SH-SY5Y (cell line): ENCODE measurements around the gene TSEN2.

ENCODE experiments used
- GATA2 ChIP-seq: IDR thresholded peaks from 2 replicates; pipeline ENCODE4 v1.6.1; 2011; ENCODE audit warnings: mild to moderate bottlenecking, low read depth, low read length
- GATA3 ChIP-seq: IDR thresholded peaks from 2 replicates; pipeline ENCODE4 v1.6.1; 2011; ENCODE audit warnings: low read depth, mild to moderate bottlenecking, low read length, moderate library complexity

TSEN2 gene

DNA sequence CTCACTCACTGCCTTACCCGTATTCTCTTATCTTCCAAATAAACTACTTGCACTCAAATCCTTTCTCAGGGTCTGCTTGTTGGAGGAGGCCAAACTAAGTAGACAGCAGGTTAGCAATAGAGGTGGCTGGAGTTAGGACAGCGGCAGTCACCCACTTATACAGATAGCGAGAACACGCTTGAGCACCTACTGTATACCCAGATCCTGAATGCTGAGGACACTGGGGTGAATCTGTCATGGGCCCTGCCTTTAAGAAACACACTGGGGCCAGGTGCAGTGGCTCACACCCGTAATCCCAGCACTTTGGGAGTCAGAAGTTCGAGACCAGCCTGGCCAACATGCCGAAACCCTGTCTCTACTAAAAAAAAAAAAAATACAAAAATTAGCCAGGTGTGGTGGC, 38.0 kb upstream of the TSEN2 start:
- TF ChIP-seq GATA2 (no peak), GATA3 (no peak)

DNA sequence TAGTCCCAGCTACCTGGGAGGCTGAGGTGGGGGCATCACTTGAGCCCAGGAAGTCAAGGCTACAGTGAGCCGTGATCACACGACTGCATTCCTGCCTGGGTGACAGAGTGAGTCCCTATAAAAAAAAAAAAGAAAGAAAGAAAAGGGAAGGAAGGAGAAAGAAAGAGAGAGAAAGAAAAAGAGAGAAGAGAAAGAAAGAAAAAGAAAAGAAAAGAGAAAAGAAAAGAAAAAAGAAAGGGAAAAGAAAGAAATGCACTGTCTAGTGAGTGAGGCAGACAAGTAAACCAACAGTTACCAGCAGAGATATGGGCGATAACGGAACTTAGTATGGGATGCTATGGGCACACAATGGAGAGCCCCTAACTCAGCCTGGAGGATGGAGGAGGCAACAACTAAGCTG, 37.2 kb upstream of the TSEN2 start:
- no peak for TF ChIP-seq GATA2
- no peak for TF ChIP-seq GATA3

DNA sequence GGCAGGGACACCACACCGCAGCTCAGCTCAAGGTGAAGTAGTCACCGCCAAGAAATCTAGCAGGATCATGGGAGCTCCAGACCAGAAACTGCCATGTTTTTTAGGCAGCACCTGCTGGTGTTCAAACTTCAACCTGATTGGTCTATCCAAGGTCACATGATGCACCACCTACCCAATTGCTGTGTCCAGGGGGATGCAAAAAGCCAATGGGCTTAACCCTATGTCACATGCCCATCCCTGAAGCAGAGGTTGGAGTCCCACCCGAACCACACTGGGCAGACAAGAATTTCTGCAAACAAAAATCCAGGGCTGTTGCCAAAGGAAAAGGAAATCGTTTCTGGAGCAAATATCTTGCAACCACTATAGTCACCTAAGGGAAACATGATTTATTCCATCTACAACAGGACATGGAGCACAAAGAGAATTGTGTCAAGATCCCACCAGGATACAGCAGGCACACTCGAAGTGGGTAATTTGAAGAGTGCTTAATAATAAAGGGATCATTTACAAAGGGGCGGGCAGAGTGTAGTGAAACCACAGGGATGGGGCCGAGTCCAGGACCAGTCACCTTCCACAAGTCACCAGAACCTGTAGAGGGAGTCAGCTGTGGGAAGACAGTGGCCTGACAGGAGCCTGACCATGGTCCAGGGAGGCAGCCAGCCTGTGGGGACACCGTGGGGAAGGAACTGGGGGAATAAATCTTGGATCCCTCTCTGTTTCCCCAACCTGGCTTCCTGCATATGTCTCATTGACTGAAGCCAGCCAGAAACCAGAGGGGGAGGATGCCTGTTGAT, 34.2 kb upstream of the TSEN2 start:
- TF ChIP-seq GATA2: no peak
- no peak for TF ChIP-seq GATA3

GRCh38 chr3:12451481-12451880, 32.8 kb upstream of the TSEN2 start:
- TF ChIP-seq GATA2: no peak
- no peak for TF ChIP-seq GATA3

DNA sequence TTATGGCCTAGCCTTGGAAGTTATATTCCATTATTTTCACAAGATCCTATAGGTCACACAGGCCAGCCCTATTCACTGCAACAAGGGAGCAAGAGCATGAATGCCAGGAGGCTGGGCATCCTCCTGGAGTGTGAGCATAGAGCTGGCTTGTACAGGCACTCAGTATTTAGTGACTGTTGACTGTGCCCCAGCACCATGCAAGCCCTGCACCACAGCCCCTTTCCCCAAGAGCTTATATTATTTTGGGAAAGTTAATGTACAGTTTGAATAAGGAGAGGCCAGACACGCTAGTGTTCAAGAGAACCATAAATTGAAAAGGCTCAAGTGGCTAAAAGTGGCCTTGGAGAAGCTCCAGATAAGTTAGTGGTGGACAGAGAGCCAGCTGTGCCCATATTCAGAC, 32.3 kb upstream of the TSEN2 start:
- no peak for TF ChIP-seq GATA3
- TF ChIP-seq GATA2: no peak

GRCh38 chr3:12452361-12453330, 31.6 kb upstream of the TSEN2 start:
- TF ChIP-seq GATA3 (no peak), GATA2 (no peak)

DNA sequence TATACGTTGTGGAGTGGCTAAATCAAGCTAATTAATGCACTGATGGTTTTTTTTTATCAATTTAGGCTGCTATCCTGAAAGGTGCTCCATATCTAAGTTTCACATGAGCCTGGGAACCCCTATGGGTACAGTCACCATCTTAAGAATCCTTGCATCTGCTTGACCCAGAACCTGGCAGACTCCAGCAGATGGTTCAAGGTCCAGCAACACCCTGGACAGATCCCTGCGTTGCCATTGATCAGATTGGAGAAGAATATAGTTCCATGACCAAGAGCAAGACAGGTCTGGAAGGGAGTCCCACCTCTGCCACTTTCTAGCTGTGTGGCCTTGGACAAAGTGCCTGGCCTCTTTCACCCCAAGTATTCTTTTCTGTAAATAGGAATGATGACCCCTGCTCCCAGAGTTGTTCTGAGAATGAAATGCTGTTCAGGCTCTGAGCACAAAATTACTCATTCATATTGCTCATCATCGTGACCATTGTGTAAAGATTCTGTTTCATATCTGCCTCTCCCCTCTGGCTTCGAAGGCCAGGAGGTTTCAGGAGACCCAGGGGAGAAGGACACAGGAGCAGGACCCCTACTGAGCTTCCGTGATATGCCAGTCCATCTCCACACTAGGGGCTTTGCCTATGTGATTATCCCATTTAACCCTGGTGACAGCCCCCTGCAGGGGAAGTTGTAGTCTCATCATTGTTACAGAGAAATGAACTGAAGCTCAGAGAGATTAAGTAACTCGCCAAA, 30.0 kb upstream of the TSEN2 start:
- TF ChIP-seq GATA3 (no peak), GATA2 (no peak)

DNA sequence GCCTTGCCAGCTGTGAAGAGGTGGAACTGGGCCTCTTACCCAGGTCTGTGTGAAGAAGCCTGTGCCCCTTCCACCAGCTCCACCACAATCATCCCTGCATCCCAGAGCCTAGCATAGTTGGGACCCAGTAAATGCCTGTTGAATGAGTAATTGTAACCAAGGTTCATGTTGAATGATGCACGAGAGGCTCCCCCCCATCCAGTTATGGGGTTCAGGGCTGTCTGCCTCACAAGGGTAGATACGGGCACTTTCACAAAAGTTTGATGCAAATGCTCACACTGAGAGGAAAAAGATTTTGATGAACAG, 29.5 kb upstream of the TSEN2 start:
- no peak for TF ChIP-seq GATA2
- no peak for TF ChIP-seq GATA3

- TF ChIP-seq GATA3: no peak
- no peak for TF ChIP-seq GATA2
Measured at GRCh38 chr3:12455740-12456139, 28.5 kb upstream of the TSEN2 start.

DNA sequence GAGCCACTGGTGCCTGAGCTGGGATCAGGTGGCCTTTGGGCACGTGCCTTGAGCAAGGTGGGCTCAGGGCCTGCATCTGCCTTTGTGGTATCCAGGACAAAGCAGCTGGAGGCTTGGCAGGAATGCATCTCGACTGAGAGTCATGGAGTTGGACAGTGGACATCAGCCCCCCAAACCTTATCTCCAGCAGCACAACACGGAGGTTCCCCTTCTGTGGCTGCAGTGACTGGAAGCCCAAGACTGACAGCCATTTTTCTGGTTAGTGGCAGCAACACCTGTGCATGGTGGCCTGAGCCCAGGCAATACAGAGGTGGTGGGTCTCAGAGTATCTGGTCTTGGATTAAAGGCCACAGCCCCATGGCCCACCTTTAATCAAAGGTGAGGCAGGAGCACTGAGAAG, 27.8 kb upstream of the TSEN2 start:
- no peak for TF ChIP-seq GATA3
- TF ChIP-seq GATA2: no peak

- TF ChIP-seq GATA3: no peak
- no peak for TF ChIP-seq GATA2
Measured at GRCh38 chr3:12458901-12459300, 25.4 kb upstream of the TSEN2 start.

DNA sequence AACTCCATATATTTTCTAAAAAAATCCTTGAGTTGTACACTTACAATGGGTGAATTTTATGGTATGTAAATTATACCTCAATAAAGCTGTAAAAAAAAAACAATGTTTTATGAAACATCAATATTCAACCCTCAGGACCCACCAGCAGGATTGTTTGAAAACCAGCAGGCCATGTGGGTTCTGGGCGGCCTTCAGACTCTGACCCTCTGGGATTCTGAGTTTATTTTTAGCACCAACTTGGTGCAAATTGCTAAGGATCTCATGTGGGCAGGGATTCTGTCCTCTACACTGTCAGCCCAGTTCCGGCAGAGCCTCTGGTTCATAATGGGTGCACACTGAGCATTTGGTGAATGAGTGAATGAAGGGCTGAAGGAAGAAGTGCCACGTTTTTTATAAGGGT, 24.2 kb upstream of the TSEN2 start:
- no peak for TF ChIP-seq GATA2
- no peak for TF ChIP-seq GATA3

GRCh38 chr3:12461097-12461649, 23.1 kb upstream of the TSEN2 start:
- no peak for TF ChIP-seq GATA2
- TF ChIP-seq GATA3: no peak

DNA sequence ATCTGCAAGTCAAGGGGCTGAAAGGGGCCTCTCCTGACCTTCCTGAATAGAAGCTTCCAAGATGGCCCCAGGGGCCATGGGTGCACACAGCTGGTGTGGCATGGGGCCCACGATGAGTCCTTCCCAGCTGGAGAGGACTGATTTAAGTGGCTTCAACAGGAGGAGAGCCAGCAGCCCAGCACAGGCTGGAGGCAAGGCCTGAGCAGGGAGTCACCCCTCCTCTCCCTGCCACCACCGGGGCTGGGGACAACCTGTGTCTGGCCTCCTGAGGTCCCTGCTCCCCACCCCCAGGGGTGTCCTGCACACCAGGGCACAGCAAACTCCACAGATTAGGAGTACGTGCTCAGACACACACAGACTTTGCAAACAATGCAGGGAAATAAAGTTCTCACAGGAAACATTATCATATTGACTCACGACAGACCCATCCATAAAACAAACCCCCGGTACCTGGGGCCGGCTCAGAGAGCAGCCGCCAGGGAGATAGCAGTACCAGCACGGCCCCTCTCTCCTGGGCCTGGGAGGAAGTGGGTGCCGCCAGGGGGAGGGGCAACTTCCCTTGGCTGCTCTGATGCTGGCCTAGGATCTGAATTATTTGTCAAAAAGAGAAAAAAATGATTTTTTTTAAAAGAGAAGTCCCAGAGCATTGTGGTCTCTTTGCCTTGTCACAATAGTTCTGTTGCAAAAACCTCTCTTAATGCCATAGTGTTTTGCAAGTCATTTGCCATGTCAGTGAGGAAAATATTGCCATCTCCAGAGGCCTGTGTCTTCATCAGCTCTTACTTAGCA, 21.9 kb upstream of the TSEN2 start:
- no peak for TF ChIP-seq GATA2
- TF ChIP-seq GATA3: no peak

DNA sequence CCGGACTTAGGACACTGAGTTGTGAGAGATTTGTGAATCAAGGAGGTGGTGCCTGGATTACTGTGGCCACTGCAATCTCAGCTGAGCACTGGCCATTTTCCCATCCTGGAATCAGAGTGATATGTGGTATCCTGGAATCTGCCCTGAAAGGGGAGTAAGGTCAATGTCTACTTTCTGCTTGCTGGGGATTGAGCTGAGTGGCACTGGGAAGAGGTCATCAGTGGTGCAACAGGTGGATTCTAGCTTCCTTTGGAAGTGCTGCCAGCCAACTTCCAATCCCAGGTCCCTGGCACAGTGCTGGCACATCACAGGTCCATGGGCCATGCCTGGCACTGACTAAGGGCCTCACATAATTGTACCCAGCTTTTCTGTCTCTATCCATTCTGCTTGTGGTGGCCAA, 20.6 kb upstream of the TSEN2 start:
- TF ChIP-seq GATA3 (no peak), GATA2 (no peak)

DNA sequence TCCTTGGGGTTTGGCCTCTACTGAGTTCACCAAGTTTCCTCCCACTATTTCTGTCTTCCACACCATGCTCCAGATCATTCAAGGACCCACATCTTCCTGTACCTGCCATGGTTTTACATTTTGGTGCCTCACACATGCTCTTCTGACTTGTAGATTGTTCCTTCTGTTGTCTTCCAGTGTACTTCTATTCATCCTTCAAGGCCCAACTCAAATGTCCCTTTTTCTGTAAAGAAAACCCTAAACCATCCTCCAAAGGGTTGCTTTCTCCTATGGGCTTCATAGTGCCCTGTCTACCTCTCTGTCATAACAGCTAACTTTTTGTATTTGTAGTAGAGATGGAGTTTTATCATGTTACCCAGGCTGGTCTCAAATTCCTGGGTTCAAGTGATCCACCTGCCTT, 20.1 kb upstream of the TSEN2 start:
- TF ChIP-seq GATA2 (no peak), GATA3 (no peak)
